ENCODE measurements around the gene MAGEA6. TPM values are rescaled to one million over a fixed set of nuclear protein-coding genes. Genes with fewer than 3 reads are reported as not detected.

The MAGEA6 gene
- polyA plus RNA-seq, 3 donors, result not detected

DNA sequence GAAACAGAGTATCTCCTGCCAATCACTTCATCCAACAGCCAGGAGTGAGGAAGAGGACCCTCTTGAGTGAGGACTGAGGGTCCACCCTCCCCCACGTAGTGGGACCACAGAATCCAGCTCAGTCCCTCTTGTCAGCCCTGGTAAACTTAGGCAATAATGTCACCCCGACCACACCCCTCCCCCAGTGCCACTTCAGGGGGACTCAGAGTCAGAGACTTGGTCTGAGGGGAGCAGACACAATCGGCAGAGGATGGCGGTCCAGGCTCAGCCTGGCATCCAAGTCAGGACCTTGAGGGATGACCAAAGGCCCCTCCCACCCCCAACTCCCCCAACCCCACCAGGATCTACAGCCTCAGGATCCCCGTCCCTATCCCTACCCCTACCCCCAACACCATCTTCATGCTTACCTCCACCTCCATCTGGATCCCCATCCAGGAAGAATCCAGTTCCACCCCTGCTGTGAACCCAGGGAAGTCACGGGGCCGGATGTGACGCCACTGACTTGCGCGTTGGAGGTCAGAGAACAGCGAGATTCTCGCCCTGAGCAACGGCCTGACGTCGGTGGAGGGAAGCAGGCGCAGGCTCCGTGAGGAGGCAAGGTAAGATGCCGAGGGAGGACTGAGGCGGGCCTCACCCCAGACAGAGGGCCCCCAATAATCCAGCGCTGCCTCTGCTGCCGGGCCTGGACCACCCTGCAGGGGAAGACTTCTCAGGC is 36.1 kb downstream of the MAGEA6 start, which contains the start of the genes CSAG1 and MAGEA12:
Gene CSAG1, minus strand, starts transcription at position 461 of the 715 bp plus-strand sequence. CDS start 1,261 bp downstream, outside the sequence.
Gene MAGEA12, plus strand, starts transcription at position 497 of the 715 bp plus-strand sequence. CDS start 2,405 bp downstream, outside the sequence.
- Histone ChIP-seq H3K4me2 (replicated peaks; ENCODE audit: extremely low read depth, low read length, poor library complexity, severe bottlenecking) (no peak within 1 kb of the TSS), H3K36me3 (replicated peaks in 1 of 2; ENCODE audit: control insufficient read depth in 1 of 2, insufficient read depth in 2 of 2, low read length in 2 of 2) (no peaks in the 10 kb centered on the region), H4K20me1 (ENCODE audit: insufficient read depth, low read length) (no peaks in the 10 kb centered on the region), H2AFZ (ENCODE audit: insufficient read depth, low read depth, low read length, poor library complexity, severe bottlenecking) (no peak within 1 kb of the TSS), H3K4me3 (replicated peaks in 1 of 3; ENCODE audit: low read depth in 2 of 3, low read length in 3 of 3) (no peak within 1 kb of the TSS), H3K9ac (ENCODE audit: insufficient read depth, low read length, poor library complexity, severe bottlenecking) (no peak within 1 kb of the TSS), H3K27ac (ENCODE audit: low read depth in 1 of 2, low read length in 2 of 2) (no peak within 1 kb of the TSS), H3K4me1 (ENCODE audit: control insufficient read depth in 1 of 2, insufficient read depth in 2 of 2, low read length in 2 of 2) (no peaks in the 10 kb centered on the region), H3K79me2 (ENCODE audit: insufficient read depth, low read length) (no peaks in the 10 kb centered on the region), H3K9me3 (replicated peaks in 1 of 2; ENCODE audit: control insufficient read depth in 1 of 2, insufficient read depth in 1 of 2, low read length in 2 of 2) (no peaks in the 10 kb centered on the region), H3K27me3 (ENCODE audit: control insufficient read depth in 2 of 2, insufficient read depth in 2 of 2, low read length in 2 of 2) (no peaks in the 10 kb centered on the region)
- intact Hi-C loops (cut with micrococcal nuclease), result no loop called here
- DNase-seq, result no peak
- peaks cover 0 to 15% (median 6%) of the 10 kb centered on the region in 7 donors for H3K9me3 Mint-ChIP-seq
- H3K4me1 Mint-ChIP-seq, result no peaks in the 10 kb centered on the region
- whole genome bisulfite sequencing (ENCODE audit: insufficient coverage), result no CpG with 5 or more reads among the region's 21 CpGs
- TF ChIP-seq, protein P1, sequence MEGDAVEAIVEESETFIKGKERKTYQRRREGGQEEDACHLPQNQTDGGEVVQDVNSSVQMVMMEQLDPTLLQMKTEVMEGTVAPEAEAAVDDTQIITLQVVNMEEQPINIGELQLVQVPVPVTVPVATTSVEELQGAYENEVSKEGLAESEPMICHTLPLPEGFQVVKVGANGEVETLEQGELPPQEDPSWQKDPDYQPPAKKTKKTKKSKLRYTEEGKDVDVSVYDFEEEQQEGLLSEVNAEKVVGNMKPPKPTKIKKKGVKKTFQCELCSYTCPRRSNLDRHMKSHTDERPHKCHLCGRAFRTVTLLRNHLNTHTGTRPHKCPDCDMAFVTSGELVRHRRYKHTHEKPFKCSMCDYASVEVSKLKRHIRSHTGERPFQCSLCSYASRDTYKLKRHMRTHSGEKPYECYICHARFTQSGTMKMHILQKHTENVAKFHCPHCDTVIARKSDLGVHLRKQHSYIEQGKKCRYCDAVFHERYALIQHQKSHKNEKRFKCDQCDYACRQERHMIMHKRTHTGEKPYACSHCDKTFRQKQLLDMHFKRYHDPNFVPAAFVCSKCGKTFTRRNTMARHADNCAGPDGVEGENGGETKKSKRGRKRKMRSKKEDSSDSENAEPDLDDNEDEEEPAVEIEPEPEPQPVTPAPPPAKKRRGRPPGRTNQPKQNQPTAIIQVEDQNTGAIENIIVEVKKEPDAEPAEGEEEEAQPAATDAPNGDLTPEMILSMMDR (IDR thresholded peaks at IDR 0.05), result no peak
- H3K27me3 Mint-ChIP-seq (ENCODE audit: low read depth in 3 of 3), result peaks cover 0 to 4% (median 2%) of the 10 kb centered on the region in 3 donors
- H3K36me3 Mint-ChIP-seq, result no peaks in the 10 kb centered on the region
- no peak within 1 kb of the TSS for H3K4me3 Mint-ChIP-seq
- H3K27ac Mint-ChIP-seq, result peak within 1 kb of the TSS in 1 of 7 donors; percentile 20

DNA sequence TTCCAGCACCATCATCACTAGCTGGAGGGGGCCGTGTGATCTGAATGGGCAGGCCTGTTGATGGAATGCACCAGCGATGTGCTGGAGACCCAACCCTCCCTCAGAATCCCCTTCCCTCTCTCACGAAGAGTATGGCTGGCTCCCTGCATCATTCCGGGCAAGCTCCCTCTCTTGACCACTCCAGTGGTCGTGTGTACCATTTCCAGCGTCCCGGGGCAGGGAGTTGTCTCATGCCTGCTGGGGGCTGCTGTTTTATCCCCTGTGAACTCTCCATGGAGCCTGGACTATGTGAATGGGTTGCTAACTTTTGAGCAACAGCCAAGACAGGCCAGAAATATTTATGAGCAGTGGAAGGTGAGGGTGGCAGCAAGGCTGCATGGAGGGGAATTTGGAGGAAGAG is 44.1 kb downstream of the MAGEA6 start:
- Histone ChIP-seq H3K4me1 (ENCODE audit: control insufficient read depth in 1 of 2, insufficient read depth in 2 of 2, low read length in 2 of 2) (no peaks in the 10 kb centered on the region), H3K9ac (ENCODE audit: insufficient read depth, low read length, poor library complexity, severe bottlenecking) (no peak overlapping the region), H3K27ac (ENCODE audit: low read depth in 1 of 2, low read length in 2 of 2) (no peak overlapping the region), H4K20me1 (ENCODE audit: insufficient read depth, low read length) (no peaks in the 10 kb centered on the region), H3K36me3 (replicated peaks in 1 of 2; ENCODE audit: control insufficient read depth in 1 of 2, insufficient read depth in 2 of 2, low read length in 2 of 2) (no peaks in the 10 kb centered on the region), H3K4me3 (replicated peaks in 1 of 3; ENCODE audit: low read depth in 2 of 3, low read length in 3 of 3) (no peak overlapping the region), H3K9me3 (replicated peaks in 1 of 2; ENCODE audit: control insufficient read depth in 1 of 2, insufficient read depth in 1 of 2, low read length in 2 of 2) (no peaks in the 10 kb centered on the region), H2AFZ (ENCODE audit: insufficient read depth, low read depth, low read length, poor library complexity, severe bottlenecking) (no peak overlapping the region), H3K27me3 (ENCODE audit: control insufficient read depth in 2 of 2, insufficient read depth in 2 of 2, low read length in 2 of 2) (no peaks in the 10 kb centered on the region), H3K4me2 (replicated peaks; ENCODE audit: extremely low read depth, low read length, poor library complexity, severe bottlenecking) (no peak overlapping the region), H3K79me2 (ENCODE audit: insufficient read depth, low read length) (no peaks in the 10 kb centered on the region)
- DNase-seq, result no peak
- Mint-ChIP-seq H3K27me3 (ENCODE audit: low read depth in 3 of 3) (peaks cover 0 to 5% (median 0%) of the 10 kb centered on the region in 3 donors), H3K4me1 (no peaks in the 10 kb centered on the region), H3K9me3 (peaks cover 0 to 18% (median 2%) of the 10 kb centered on the region in 7 donors), H3K4me3 (no peak overlapping the region), H3K36me3 (no peaks in the 10 kb centered on the region), H3K27ac (no peak overlapping the region)
- TF ChIP-seq, protein P1 (IDR thresholded peaks at IDR 0.05), result no peak
- intact Hi-C loops (cut with micrococcal nuclease), result no loop called here
- no CpG with 5 or more reads among the region's 7 CpGs for WGBS (ENCODE audit: insufficient coverage)

Other genes with a start within 250 kb of the MAGEA6 start
- not detected for gene GABRQ, start 131.8 kb downstream of the MAGEA6 start, polyA plus RNA-seq
- gene MAGEA3, start 70.9 kb downstream of the MAGEA6 start, polyA plus RNA-seq, result not detected
- gene CSAG2, start 60.4 kb downstream of the MAGEA6 start, polyA plus RNA-seq, result not detected
- not detected for gene MAGEA2B, start 55.1 kb downstream of the MAGEA6 start, polyA plus RNA-seq
- gene CSAG1, start 36.0 kb downstream of the MAGEA6 start, polyA plus RNA-seq, result not detected
- gene MAGEA12, start 35.9 kb downstream of the MAGEA6 start, polyA plus RNA-seq, result not detected
- gene MAGEA2, start 15.8 kb downstream of the MAGEA6 start, polyA plus RNA-seq, result not detected
- gene CSAG3, start 10.5 kb downstream of the MAGEA6 start, polyA plus RNA-seq, result not detected
- 10 to 100 TPM in 2 of 3 donors, 1 to 10 TPM in 1; 5.4 to 26.7 (median 19.9) TPM for gene CETN2, start 61.1 kb upstream of the MAGEA6 start, polyA plus RNA-seq
- 10 to 100 TPM in 2 of 3 donors, 1 to 10 TPM in 1; 8.2 to 21.3 (median 19.9) TPM for gene NSDHL, start 61.4 kb upstream of the MAGEA6 start, polyA plus RNA-seq
- gene ZNF185, start 128.4 kb upstream of the MAGEA6 start, polyA plus RNA-seq, result 10 to 100 TPM; 39.1 to 82.9 (median 40.5) TPM
- gene PNMA5, start 224.4 kb upstream of the MAGEA6 start, polyA plus RNA-seq, result 1 to 10 TPM in 1 of 3 donors, under 1 TPM in 1, not detected in 1; 0.06 to 2.1 TPM